HepG2 (cell line): ENCODE results near the gene CCDC57. TPM values are rescaled to one million over a fixed set of nuclear protein-coding genes. Genes with fewer than 3 reads are reported as not detected.
A peak's percentile ranks its signal among the peaks of the same experiment; 100 is the strongest.

ENCODE experiments used
- ERF ChIP-seq: IDR thresholded peaks from 2 replicates; pipeline ENCODE4 v1.6.1; 2018; ENCODE audit warnings: missing biosample characterization, missing genetic modification reagents
- MEIS1 ChIP-seq: sonication (generic); formaldehyde crosslinking; IDR thresholded peaks from 2 replicates; pipeline ENCODE4 v1.9.0; 2021; ENCODE audit warnings: mild to moderate bottlenecking, missing genetic modification reagents, moderate library complexity, borderline replicate concordance
- POLR2A ChIP-seq, 2 experiments: IDR thresholded peaks; 2 replicates each; pipeline ENCODE4 v1.6.1; 2011; ENCODE audit warnings: low read depth in 2 of 2, low read length in 2 of 2, mild to moderate bottlenecking in 1 of 2, moderate library complexity in 1 of 2; ENCODE audit not compliant: insufficient read depth in 1 of 2
- PRPF4 ChIP-seq: fragments of 200-400 bp; formaldehyde crosslinking; IDR thresholded peaks from 2 replicates; pipeline ENCODE4 v1.6.1; 2016; ENCODE audit warnings: low read length, low read depth; ENCODE audit not compliant: poor library complexity, severe bottlenecking
- PTBP1 ChIP-seq: fragments of 200-400 bp; formaldehyde crosslinking; IDR thresholded peaks from 2 replicates; pipeline ENCODE4 v1.6.1; 2018; ENCODE audit warnings: low read length, low read depth; ENCODE audit not compliant: poor library complexity, severe bottlenecking
- SP2 ChIP-seq: sonication (generic); formaldehyde crosslinking; IDR thresholded peaks from 2 replicates; pipeline ENCODE4 v1.5.1; 2020; ENCODE audit warnings: mild to moderate bottlenecking, missing genetic modification reagents
- ZNF501 ChIP-seq: sonication (generic); formaldehyde crosslinking; IDR thresholded peaks from 2 replicates; pipeline ENCODE4 v1.5.1; 2020; ENCODE audit warnings: mild to moderate bottlenecking, moderate library complexity, missing genetic modification reagents
- ZNF619 ChIP-seq: sonication (generic); formaldehyde crosslinking; IDR thresholded peaks from 2 replicates; pipeline ENCODE4 v1.4.0; 2020; ENCODE audit warnings: mild to moderate bottlenecking, missing genetic modification reagents
- ZNF788 ChIP-seq: sonication (generic); formaldehyde crosslinking; IDR thresholded peaks from 2 replicates; pipeline ENCODE4 v1.5.0; 2020; ENCODE audit warnings: mild to moderate bottlenecking, missing genetic modification reagents, borderline replicate concordance
- polyA plus RNA-seq, 8 experiments: library from polyadenylated mRNA; depleted of rRNA in 3 of 8; stranded (reverse) in 7 of 8; unstranded in 1 of 8; fragments of >200 nt; fragmentation: Illumina TruSeq in 4 of 8; extraction: Trizol in 4 of 8; gene quantifications; 2 replicates each; pipeline versions ENCODE4 v1.2.1 to v1.2.3, GENCODE V29; 2011 to 2016; ENCODE audit warnings: low read depth in 4 of 8, missing spikeins in 1 of 8, mixed read lengths in 1 of 8; ENCODE audit not compliant: insufficient read depth in 1 of 8
- total RNA-seq, 5 experiments: library from RNA; depleted of rRNA; stranded (reverse); fragments of >200 nt; fragmentation: Illumina TruSeq; extraction: Trizol; gene quantifications; 2 replicates each; pipeline ENCODE4 v1.2.3, GENCODE V29; 2016; ENCODE audit warnings: low read depth in 1 of 5
- TF ChIP-seq, protein P1 (sequence below): sonication (generic); formaldehyde crosslinking; IDR thresholded peaks from 2 replicates; pipeline ENCODE4 v1.4.0; 2020; ENCODE audit warnings: missing genetic modification reagents
- TF ChIP-seq, protein P2 (sequence below): sonication (generic); formaldehyde crosslinking; conservative IDR thresholded peaks from 2 replicates; pipeline ENCODE4 v1.4.0; 2020; ENCODE audit warnings: missing genetic modification reagents
- TF ChIP-seq, protein P3 (sequence below): IDR thresholded peaks from 2 replicates; pipeline ENCODE4 v1.6.1; 2016; ENCODE audit warnings: low read depth
- TF ChIP-seq, protein P4 (sequence below): sonication (generic); formaldehyde crosslinking; IDR thresholded peaks from 2 replicates; pipeline ENCODE4 v1.4.0; 2020; ENCODE audit warnings: missing genetic modification reagents, mild to moderate bottlenecking, borderline replicate concordance
- TF ChIP-seq, protein P5 (sequence below): sonication (generic); formaldehyde crosslinking; IDR thresholded peaks from 2 replicates; pipeline ENCODE4 v1.4.0; 2020; ENCODE audit warnings: missing genetic modification reagents
- TF ChIP-seq, protein P6 (sequence below): sonication (generic); formaldehyde crosslinking; IDR thresholded peaks from 2 replicates; pipeline ENCODE4 v1.4.0; 2020; ENCODE audit warnings: mild to moderate bottlenecking, low read depth, missing genetic modification reagents
- TF ChIP-seq, protein P7 (sequence below): IDR thresholded peaks from 2 replicates; pipeline ENCODE4 v1.6.1; 2016; ENCODE audit warnings: low read depth, control low read depth

CCDC57 gene
- total and polyA plus RNA-seq, 2 of the 13 experiments (the other 11 are each of a cell fraction or from before 2014, with no cell fraction given): 59.3 to 59.9 TPM

DNA sequence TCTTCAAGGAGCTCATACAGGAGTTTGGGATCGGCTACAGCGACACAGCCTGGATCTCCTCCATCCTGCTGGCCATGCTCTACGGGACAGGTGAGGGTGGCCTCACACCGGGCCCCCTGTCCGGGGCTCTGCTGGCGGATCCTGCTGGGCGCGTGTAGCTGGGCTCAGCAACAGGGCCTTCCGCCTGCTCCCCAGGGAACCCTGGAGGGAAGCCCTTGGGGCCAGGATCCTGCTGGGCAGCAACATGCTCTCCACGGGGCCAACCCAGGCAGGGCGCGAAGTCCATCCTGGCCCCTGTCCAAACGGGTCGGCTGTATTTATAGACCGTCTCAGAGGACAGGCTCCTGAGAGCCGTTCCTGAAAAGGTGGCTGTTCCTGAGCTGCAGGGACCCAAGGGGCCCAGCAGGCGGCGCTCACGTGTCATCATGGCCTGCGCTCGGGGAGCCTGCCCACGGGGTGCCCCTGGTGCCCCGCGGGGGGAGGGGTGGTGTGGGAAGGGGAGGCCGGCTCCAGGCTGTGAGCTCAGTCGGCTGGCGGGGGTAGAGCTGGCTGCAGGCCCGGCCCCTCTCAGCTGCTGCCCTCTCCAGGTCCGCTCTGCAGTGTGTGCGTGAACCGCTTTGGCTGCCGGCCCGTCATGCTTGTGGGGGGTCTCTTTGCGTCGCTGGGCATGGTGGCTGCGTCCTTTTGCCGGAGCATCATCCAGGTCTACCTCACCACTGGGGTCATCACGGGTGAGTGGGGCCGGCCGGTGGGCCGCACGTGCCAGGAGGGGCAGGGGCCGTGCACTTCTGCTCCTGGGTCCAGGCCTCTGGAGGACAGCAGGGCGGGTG, 23.7 kb upstream of the CCDC57 start (continued):
- TF ChIP-seq MEIS1 (CRISPR knock-in tag) (peak; percentile 53; the same call in 1 of the 2 replicates), PTBP1 (no peak), ZNF501 (CRISPR knock-in tag) (peak; percentile 91; the same call in 1 of the 2 replicates), ZNF788 (CRISPR knock-in tag) (peak; percentile 81; the same call in 1 of the 2 replicates), PRPF4 (no peak), SP2 (CRISPR knock-in tag) (peak; percentile 58; the same call in 1 of the 2 replicates), POLR2A (IDR thresholded peaks at IDR 0.05; ENCODE audit: insufficient read depth in 1 of 2, low read depth in 2 of 2, low read length in 2 of 2) (peak in 1 of 2 experiments; percentile 40; a peak in 1 of 4 replicates), ZNF619 (CRISPR knock-in tag) (peak; percentile 96), ERF (CRISPR knock-in tag) (peak; percentile 98)
- TF ChIP-seq, protein P1, sequence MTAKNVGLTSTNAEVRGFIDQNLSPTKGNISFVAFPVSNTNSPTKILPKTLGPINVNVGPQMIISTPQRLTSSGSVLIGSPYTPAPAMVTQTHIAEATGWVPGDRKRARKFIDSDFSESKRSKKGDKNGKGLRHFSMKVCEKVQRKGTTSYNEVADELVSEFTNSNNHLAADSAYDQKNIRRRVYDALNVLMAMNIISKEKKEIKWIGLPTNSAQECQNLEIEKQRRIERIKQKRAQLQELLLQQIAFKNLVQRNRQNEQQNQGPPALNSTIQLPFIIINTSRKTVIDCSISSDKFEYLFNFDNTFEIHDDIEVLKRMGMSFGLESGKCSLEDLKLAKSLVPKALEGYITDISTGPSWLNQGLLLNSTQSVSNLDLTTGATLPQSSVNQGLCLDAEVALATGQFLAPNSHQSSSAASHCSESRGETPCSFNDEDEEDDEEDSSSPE (CRISPR knock-in tag): peak; percentile 96
- TF ChIP-seq, protein P2, sequence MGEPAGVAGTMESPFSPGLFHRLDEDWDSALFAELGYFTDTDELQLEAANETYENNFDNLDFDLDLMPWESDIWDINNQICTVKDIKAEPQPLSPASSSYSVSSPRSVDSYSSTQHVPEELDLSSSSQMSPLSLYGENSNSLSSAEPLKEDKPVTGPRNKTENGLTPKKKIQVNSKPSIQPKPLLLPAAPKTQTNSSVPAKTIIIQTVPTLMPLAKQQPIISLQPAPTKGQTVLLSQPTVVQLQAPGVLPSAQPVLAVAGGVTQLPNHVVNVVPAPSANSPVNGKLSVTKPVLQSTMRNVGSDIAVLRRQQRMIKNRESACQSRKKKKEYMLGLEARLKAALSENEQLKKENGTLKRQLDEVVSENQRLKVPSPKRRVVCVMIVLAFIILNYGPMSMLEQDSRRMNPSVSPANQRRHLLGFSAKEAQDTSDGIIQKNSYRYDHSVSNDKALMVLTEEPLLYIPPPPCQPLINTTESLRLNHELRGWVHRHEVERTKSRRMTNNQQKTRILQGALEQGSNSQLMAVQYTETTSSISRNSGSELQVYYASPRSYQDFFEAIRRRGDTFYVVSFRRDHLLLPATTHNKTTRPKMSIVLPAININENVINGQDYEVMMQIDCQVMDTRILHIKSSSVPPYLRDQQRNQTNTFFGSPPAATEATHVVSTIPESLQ (CRISPR knock-in tag): peak; percentile 77; the same call in 1 of the 2 replicates
- TF ChIP-seq, protein P3, sequence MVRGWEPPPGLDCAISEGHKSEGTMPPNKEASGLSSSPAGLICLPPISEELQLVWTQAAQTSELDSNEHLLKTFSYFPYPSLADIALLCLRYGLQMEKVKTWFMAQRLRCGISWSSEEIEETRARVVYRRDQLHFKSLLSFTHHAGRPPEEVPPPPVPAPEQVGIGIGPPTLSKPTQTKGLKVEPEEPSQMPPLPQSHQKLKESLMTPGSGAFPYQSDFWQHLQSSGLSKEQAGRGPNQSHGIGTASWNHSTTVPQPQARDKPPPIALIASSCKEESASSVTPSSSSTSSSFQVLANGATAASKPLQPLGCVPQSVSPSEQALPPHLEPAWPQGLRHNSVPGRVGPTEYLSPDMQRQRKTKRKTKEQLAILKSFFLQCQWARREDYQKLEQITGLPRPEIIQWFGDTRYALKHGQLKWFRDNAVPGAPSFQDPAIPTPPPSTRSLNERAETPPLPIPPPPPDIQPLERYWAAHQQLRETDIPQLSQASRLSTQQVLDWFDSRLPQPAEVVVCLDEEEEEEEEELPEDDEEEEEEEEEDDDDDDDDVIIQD: peak; percentile 82
- TF ChIP-seq, protein P4, sequence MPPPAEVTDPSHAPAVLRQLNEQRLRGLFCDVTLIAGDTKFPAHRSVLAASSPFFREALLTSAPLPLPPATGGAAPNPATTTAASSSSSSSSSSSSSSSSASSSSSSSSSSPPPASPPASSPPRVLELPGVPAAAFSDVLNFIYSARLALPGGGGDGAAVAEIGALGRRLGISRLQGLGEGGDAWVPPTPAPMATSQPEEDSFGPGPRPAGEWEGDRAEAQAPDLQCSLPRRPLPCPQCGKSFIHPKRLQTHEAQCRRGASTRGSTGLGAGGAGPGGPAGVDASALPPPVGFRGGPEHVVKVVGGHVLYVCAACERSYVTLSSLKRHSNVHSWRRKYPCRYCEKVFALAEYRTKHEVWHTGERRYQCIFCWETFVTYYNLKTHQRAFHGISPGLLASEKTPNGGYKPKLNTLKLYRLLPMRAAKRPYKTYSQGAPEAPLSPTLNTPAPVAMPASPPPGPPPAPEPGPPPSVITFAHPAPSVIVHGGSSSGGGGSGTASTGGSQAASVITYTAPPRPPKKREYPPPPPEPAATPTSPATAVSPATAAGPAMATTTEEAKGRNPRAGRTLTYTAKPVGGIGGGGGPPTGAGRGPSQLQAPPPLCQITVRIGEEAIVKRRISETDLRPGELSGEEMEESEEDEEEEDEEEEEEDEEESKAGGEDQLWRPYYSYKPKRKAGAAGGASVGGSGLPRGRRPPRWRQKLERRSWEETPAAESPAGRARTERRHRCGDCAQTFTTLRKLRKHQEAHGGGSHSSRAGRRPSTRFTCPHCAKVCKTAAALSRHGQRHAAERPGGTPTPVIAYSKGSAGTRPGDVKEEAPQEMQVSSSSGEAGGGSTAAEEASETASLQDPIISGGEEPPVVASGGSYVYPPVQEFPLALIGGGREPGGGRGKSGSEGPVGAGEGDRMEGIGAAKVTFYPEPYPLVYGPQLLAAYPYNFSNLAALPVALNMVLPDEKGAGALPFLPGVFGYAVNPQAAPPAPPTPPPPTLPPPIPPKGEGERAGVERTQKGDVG (CRISPR knock-in tag): peak; percentile 100
- TF ChIP-seq, protein P5, sequence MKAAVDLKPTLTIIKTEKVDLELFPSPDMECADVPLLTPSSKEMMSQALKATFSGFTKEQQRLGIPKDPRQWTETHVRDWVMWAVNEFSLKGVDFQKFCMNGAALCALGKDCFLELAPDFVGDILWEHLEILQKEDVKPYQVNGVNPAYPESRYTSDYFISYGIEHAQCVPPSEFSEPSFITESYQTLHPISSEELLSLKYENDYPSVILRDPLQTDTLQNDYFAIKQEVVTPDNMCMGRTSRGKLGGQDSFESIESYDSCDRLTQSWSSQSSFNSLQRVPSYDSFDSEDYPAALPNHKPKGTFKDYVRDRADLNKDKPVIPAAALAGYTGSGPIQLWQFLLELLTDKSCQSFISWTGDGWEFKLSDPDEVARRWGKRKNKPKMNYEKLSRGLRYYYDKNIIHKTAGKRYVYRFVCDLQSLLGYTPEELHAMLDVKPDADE (CRISPR knock-in tag): peak; percentile 90; the same call in 1 of the 2 replicates
- TF ChIP-seq, protein P6, sequence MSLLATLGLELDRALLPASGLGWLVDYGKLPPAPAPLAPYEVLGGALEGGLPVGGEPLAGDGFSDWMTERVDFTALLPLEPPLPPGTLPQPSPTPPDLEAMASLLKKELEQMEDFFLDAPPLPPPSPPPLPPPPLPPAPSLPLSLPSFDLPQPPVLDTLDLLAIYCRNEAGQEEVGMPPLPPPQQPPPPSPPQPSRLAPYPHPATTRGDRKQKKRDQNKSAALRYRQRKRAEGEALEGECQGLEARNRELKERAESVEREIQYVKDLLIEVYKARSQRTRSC: peak; percentile 94; the same call in 1 of the 2 replicates
- TF ChIP-seq, protein P7, sequence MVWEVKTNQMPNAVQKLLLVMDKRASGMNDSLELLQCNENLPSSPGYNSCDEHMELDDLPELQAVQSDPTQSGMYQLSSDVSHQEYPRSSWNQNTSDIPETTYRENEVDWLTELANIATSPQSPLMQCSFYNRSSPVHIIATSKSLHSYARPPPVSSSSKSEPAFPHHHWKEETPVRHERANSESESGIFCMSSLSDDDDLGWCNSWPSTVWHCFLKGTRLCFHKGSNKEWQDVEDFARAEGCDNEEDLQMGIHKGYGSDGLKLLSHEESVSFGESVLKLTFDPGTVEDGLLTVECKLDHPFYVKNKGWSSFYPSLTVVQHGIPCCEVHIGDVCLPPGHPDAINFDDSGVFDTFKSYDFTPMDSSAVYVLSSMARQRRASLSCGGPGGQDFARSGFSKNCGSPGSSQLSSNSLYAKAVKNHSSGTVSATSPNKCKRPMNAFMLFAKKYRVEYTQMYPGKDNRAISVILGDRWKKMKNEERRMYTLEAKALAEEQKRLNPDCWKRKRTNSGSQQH (CRISPR knock-in tag): no peak
